ENCODE measurements around the gene OR5H2.

The OR5H2 gene

DNA sequence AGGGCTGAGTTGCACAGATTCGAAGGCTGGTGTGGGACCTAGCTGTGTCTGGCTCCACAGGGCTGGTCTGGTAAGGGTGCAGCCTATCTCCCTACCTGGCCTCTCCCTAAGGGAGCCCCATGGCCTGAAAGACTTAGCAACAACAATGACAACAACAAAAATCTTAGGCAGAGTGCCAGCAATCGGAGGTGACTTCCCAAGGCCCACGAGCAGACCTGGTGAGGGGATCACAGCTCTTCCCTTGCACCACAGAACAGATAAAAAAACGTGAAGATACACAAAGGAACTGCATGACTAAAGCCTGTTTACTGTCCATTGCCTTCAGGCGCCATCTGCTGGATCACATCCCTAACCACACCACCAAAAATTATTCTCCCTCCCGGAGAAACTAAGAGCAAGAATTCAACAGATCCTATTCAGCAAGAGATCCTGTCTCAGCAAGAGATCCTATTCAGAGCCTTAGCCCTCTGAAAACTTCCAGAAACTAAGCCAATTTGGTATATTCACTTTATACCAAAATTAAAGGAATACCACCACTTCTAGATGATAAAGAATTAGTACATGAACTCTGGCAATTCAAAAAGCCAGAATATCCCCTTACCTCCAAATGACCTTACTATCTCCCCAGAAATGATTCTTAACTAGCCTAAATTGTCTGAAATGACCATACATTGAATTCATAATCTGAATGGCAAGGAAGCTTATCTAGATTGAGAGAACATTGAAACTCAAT, 47.3 kb downstream of the OR5H2 start:
- DNase-seq (ENCODE audit: low read depth in 3 of 3, low spot score in 1 of 3): peak in 1 of 3 donors; percentile 5

DNA sequence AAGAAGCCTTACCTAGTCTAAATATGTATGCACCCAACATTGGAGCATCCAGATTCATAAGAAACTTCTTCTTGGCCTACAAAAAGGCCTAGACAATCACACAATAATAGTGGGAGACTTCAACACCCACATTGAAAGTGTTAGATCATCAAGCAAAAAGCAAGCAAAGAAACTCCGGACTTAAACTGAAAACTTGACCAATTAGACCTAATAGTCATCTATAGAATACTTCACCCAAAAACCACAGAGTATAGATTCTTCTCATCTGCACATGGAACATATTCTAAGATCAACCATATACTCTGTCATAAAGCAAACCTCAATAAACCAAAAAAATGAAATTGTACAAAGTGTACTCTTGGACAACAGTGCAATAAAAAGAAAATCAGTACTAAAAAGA, 49.0 kb downstream of the OR5H2 start:
- no peak for DNase-seq (ENCODE audit: low read depth in 3 of 3, low spot score in 1 of 3)

All from stimulated activated CD4-positive, alpha-beta T cell treated with anti-CD3 and anti-CD28 coated beads, TNF-alpha, amount 100 ng/mL, for 1 hour (primary cell).